Epithelial cell of esophagus (primary cell): ENCODE data around the gene TRIM13.

Experiments
- DNase-seq: peaks from one replicate; pipeline ENCODE4 v3.0.0; 2010; ENCODE audit warnings: low read depth
- H3K4me3 ChIP-seq: 2 replicates; pipeline ENCODE4 v1.5.1; 2011; ENCODE audit warnings: mild to moderate bottlenecking, low read length, control low read depth
- TF ChIP-seq, protein P1 (sequence below): IDR thresholded peaks from 2 replicates; pipeline ENCODE4 v1.5.1; 2011; ENCODE audit warnings: low read depth, mild to moderate bottlenecking, low read length, control low read depth, inconsistent platforms; ENCODE audit not compliant: insufficient read depth; ENCODE audit errors: missing control alignments

The TRIM13 gene

DNA sequence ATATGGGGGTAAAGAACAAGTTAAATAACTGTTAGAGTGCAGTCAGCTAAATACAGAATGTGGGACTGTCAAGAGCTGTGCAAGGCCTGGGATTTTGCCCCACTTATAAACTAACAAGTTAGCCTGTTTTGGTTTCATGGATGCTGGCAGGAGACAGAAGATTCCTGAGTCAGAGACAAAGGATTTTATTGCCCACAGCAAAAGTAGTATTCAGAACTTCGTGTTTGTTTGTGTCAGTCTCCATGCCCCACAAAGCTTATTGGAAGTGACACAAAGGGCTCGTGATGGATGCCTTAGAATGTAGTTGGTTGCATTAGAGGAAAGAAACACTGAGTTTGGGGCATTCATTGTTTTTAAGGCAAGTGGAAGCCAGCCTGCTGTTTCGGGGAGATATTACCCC lies 38.5 kb upstream of the TRIM13 start:
- DNase-seq: no peak
- no peak overlapping the region for H3K4me3 ChIP-seq
- TF ChIP-seq, protein P1, sequence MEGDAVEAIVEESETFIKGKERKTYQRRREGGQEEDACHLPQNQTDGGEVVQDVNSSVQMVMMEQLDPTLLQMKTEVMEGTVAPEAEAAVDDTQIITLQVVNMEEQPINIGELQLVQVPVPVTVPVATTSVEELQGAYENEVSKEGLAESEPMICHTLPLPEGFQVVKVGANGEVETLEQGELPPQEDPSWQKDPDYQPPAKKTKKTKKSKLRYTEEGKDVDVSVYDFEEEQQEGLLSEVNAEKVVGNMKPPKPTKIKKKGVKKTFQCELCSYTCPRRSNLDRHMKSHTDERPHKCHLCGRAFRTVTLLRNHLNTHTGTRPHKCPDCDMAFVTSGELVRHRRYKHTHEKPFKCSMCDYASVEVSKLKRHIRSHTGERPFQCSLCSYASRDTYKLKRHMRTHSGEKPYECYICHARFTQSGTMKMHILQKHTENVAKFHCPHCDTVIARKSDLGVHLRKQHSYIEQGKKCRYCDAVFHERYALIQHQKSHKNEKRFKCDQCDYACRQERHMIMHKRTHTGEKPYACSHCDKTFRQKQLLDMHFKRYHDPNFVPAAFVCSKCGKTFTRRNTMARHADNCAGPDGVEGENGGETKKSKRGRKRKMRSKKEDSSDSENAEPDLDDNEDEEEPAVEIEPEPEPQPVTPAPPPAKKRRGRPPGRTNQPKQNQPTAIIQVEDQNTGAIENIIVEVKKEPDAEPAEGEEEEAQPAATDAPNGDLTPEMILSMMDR: no peak

DNA sequence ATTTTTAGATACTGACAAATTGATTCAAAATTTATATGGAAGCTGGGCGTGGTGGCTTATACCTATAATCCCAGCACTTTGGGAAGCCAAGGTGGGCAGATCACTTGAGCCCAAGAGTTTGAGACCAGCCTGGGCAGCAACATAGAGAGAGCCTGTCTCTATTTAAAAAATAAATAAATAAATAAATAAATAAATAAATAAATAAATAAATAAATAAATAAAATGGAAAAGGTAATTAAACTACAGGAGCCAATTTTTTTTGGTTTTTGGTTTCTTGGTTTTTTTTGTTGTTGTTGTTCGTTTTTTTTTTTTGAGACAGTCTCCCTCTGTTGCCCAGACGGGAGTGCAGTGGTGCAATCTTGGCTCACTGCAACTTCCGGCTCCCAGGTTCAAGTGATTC lies 29.4 kb upstream of the TRIM13 start:
- no peak overlapping the region for H3K4me3 ChIP-seq
- TF ChIP-seq, protein P1: no peak
- DNase-seq: no peak

DNA sequence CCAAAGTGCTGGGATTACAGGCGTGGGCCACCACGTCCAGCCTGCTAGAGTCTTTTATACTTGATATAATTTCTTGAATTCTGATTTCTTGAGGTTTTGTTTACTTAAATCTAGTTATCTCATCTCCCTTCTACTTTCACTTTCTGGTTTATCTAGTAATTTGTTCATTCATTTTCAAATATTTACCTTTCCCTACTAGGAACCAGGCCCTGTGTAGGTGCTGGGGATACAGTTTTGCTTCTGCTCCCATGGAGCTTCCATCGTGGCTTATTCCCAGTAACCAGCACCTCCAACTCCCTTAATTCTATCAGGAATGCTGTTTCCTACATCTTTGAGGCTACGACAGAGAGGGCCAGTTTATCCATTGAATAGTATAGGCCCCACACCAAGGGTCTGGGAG lies 24.1 kb upstream of the TRIM13 start:
- TF ChIP-seq, protein P1: no peak
- no peak for DNase-seq
- H3K4me3 ChIP-seq: no peak overlapping the region

DNA sequence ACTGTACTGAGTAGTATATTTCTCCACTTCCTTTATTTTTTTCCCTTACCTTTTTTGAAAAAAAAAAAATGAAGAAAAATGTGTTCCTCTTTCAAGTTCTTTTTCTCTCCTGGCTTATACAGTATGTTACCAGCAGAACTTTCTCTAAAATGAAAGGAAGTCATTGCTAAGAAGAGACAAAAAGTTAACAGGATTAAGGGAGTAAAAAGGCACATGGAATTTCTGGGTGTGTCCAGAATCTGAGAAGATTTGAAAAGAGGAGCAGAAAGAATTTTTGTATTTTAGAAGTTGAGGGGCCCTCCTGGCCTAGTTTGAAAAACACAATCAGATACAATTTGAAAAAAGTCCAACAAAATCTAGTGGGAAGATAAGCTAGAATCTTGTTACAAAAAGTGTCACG lies 21.0 kb upstream of the TRIM13 start:
- DNase-seq: no peak
- TF ChIP-seq, protein P1: no peak
- no peak overlapping the region for H3K4me3 ChIP-seq

DNA sequence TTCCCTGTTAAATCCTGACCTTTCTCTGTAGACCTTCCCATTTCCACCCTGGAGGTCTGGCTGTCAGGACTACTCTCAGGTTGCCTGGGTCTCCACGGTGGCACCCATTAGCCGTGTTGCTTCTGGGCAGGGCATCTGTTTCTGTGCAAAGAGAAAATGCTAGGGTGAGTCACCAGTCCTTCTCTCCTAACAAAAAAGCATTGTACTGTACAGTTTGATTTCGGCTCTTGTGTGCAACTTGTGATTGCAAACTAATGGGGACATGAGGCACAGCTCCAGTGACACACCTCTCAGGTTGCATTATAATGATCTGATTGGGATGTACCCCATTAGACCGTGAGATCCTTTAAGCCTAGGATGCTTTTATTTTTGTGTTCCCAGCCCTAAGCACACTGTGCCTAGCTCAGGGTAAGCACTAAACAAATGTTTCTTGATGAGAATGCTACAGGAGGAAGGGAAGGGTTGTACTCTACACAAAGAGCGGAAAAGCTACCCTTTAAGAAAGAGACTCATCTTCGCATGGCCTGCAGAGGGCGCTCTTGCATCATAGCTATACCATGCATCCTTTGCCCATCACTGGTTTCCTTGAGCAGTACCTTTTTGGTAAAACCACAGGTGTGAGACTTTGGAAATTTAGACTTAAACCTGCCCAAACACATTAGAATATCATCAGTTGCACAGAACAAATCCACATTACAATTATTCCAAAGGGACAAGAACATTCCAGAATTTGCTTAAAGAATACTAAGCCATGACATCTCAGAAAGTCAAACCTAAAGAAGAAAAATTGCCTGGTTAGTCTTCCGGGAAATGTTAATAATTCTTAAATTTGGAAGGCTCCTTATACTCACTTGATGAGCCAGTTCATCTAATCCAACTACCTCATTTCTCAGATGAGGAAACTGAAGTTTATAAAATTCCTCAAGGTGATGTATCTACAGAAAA lies 20.3 kb upstream of the TRIM13 start:
- DNase-seq: peak; percentile 82
- H3K4me3 ChIP-seq: no peak overlapping the region
- TF ChIP-seq, protein P1: peak; percentile 96

DNA sequence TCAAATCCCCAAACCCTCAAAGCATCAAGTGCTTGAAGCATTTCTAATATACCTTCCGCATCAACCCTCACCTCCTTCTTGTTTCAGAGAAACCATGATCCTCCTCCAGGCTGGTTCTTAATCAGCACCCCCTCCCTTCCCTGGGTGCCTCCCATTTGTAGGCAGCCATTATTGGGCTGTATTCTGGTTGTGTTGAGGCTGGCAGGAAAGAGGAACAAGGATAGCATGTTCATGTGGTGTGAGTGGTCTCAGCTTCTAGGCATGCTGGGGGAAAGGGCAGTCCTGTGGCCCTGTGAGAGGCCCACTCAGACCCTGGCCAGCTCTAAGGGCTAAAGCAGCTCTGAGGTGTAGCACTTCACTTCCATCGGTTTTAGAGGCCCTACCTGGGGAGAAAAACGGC lies 18.9 kb upstream of the TRIM13 start:
- TF ChIP-seq, protein P1: no peak
- no peak overlapping the region for H3K4me3 ChIP-seq
- DNase-seq: no peak

DNA sequence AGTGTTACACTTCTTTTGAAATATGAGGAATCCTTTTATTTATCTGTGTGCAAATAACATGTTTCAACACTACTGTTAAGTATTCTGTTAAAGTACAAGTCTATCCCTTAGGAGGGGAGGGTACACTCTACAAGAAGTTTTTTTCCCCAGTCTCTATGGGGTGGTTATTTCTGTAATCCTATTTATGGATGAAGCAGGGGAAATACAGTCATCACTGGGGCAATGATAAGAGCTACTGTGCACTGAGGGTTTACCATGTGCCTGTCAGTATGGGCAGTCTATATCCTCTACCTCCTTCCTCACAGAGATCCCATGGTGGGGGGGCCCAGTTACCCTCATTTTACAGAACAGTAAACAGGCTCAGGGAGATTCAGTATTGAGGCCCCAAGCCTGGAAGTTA lies 16.6 kb upstream of the TRIM13 start:
- TF ChIP-seq, protein P1: no peak
- DNase-seq: no peak
- H3K4me3 ChIP-seq: no peak overlapping the region
